H1 (cell line): Measurements from ENCODE around the gene SCCPDH. TPM values are rescaled to one million over a fixed set of nuclear protein-coding genes. Genes with fewer than 3 reads are reported as not detected.

Source experiments
- CTCF ChIA-PET: fragments of 300-600 bp; sonication (Branson Sonifier 250); formaldehyde crosslinking; loops from one replicate; lab custom pipeline; 2021; ENCODE audit not compliant: partially characterized antibody; lab: Charles Lee
- POLR2A ChIA-PET: fragments of 300-600 bp; sonication (Branson Sonifier 250); formaldehyde crosslinking; loops from one replicate; lab custom pipeline; 2021; ENCODE audit warnings: inconsistent platforms; ENCODE audit not compliant: partially characterized antibody; lab: Charles Lee
- DNase-seq, 2 experiments: peaks; one replicate each; pipeline versions ENCODE4 v3.0.0 to v3.0.0-alpha.2; 2010 to 2022; ENCODE audit warnings: low spot score in 2 of 2, low read depth in 1 of 2, mixed read lengths in 1 of 2
- FAIRE-seq: peaks from 2 replicates; lab custom pipeline; 2011; peaks lifted over from hg19 to GRCh38; lab: Jason Lieb, UNC
- H2AFZ ChIP-seq: 2 replicates; pipeline ENCODE4 v1.8.1; 2012; ENCODE audit warnings: low read length, inconsistent platforms
- H2AK5ac ChIP-seq: 2 replicates; pipeline ENCODE4 v1.6.1; 2013; ENCODE audit warnings: low read depth, low read length
- H2BK120ac ChIP-seq: replicated peaks from 2 replicates; pipeline ENCODE3; 2013; ENCODE audit warnings: low read depth, low read length, inconsistent platforms
- H2BK12ac ChIP-seq: 2 replicates; pipeline ENCODE4 v1.6.1; 2013; ENCODE audit warnings: low read depth, low read length
- H2BK15ac ChIP-seq: 2 replicates; pipeline ENCODE4 v1.6.1; 2013; ENCODE audit warnings: low read length
- H2BK20ac ChIP-seq: 2 replicates; pipeline ENCODE4 v1.6.1; 2013; ENCODE audit warnings: low read length
- H2BK5ac ChIP-seq: 2 replicates; pipeline ENCODE4 v1.6.1; 2013; ENCODE audit warnings: low read depth, low read length
- H3K14ac ChIP-seq: 2 replicates; pipeline ENCODE4 v1.6.1; 2013; ENCODE audit warnings: inconsistent platforms; ENCODE audit not compliant: insufficient read length
- H3K18ac ChIP-seq: 2 replicates; pipeline ENCODE4 v1.6.1; 2013; ENCODE audit warnings: low read length; ENCODE audit errors: extremely low read depth
- H3K23ac ChIP-seq: 2 replicates; pipeline ENCODE4 v1.6.1; 2013; ENCODE audit warnings: inconsistent platforms; ENCODE audit not compliant: insufficient read length
- H3K23me2 ChIP-seq: 2 replicates; pipeline ENCODE4 v1.6.1; 2013; ENCODE audit warnings: low read depth, low read length
- H3K27ac ChIP-seq: 2 replicates; pipeline ENCODE4 v1.6.1; 2011; ENCODE audit warnings: low read depth, low read length, inconsistent platforms
- H3K27me3 ChIP-seq, 4 experiments: replicated peaks in 1 of 4; 1 replicate in 1 of 4; 2 replicates in 3 of 4; pipeline versions ENCODE4 v1.6.1 to v1.8.1; 2011 to 2013; ENCODE audit warnings: low read length in 3 of 4, mild to moderate bottlenecking in 3 of 4, inconsistent platforms in 2 of 4, mixed read lengths in 2 of 4, moderate library complexity in 1 of 4; ENCODE audit not compliant: control insufficient read depth in 3 of 4, insufficient read depth in 3 of 4; ENCODE audit errors: extremely low read depth in 1 of 4
- H3K36me3 ChIP-seq, 4 experiments: 2 replicates each; pipeline versions ENCODE4 v1.6.1 to v1.8.1; 2011 to 2013; ENCODE audit warnings: mild to moderate bottlenecking in 4 of 4, low read length in 3 of 4, moderate library complexity in 2 of 4, control low read depth in 1 of 4, inconsistent platforms in 1 of 4; ENCODE audit not compliant: insufficient read depth in 4 of 4, control insufficient read depth in 2 of 4
- H3K4ac ChIP-seq: replicated peaks from 2 replicates; pipeline ENCODE3; 2013; ENCODE audit warnings: low read length, low read depth, mixed read lengths, inconsistent platforms; ENCODE audit not compliant: insufficient read length
- H3K4me1 ChIP-seq, 4 experiments: replicated peaks in 1 of 4; 1 replicate in 1 of 4; 2 replicates in 3 of 4; pipeline versions ENCODE4 v1.6.1 to v1.8.1; 2011 to 2013; ENCODE audit warnings: low read length in 3 of 4, inconsistent platforms in 2 of 4, mixed read lengths in 1 of 4; ENCODE audit not compliant: insufficient read depth in 4 of 4, control insufficient read depth in 3 of 4
- H3K4me2 ChIP-seq, 2 experiments: 2 replicates each; pipeline versions ENCODE4 v1.6.1 to v1.8.1; 2011 to 2013; ENCODE audit warnings: low read depth in 2 of 2, low read length in 2 of 2, control low read depth in 1 of 2, inconsistent platforms in 1 of 2, mild to moderate bottlenecking in 1 of 2; ENCODE audit not compliant: insufficient read depth in 1 of 2
- H3K4me3 ChIP-seq, 4 experiments: fragments of 200-600, 300-600 bp in 1 of 4; sonication (generic), shearing (Covaris generic), sonication (Bioruptor Twin) in 1 of 4; 2 replicates each; pipeline versions ENCODE4 v1.5.1 to v1.8.1; 2011 to 2016; ENCODE audit warnings: low read length in 4 of 4, low read depth in 3 of 4, control low read depth in 2 of 4, inconsistent platforms in 2 of 4, mild to moderate bottlenecking in 2 of 4, mixed read lengths in 1 of 4, moderate library complexity in 1 of 4; ENCODE audit not compliant: insufficient read depth in 2 of 4; ENCODE audit errors: extremely low read depth in 1 of 4
- H3K56ac ChIP-seq: replicated peaks from 2 replicates; pipeline ENCODE3; 2013; ENCODE audit warnings: low read depth, mild to moderate bottlenecking, mixed read lengths, low read length, inconsistent platforms; ENCODE audit not compliant: insufficient read length
- H3K79me1 ChIP-seq: 2 replicates; pipeline ENCODE4 v1.6.1; 2013; ENCODE audit warnings: low read depth, low read length, control low read depth
- H3K79me2 ChIP-seq, 2 experiments: 2 replicates each; pipeline versions ENCODE4 v1.6.1 to v1.8.1; 2012 to 2013; ENCODE audit warnings: low read length in 2 of 2, mild to moderate bottlenecking in 2 of 2, inconsistent platforms in 1 of 2; ENCODE audit not compliant: insufficient read depth in 2 of 2, control insufficient read depth in 1 of 2
- H3K9ac ChIP-seq, 4 experiments: replicated peaks in 1 of 4; 1 replicate in 1 of 4; 2 replicates in 3 of 4; pipeline versions ENCODE4 v1.6.1 to v1.8.1; 2011 to 2013; ENCODE audit warnings: low read depth in 3 of 4, low read length in 3 of 4, control low read depth in 2 of 4, mild to moderate bottlenecking in 2 of 4, moderate library complexity in 2 of 4, inconsistent platforms in 1 of 4; ENCODE audit errors: extremely low read depth in 1 of 4
- H3K9me3 ChIP-seq, 2 experiments: 2 replicates each; pipeline versions ENCODE4 v1.6.1 to v1.8.1; 2012 to 2013; ENCODE audit warnings: mild to moderate bottlenecking in 2 of 2, moderate library complexity in 2 of 2, control low read depth in 1 of 2, inconsistent platforms in 1 of 2, low read depth in 1 of 2, low read length in 1 of 2, mixed read lengths in 1 of 2; ENCODE audit not compliant: insufficient read depth in 2 of 2
- H4K20me1 ChIP-seq, 2 experiments: replicated peaks in 1 of 2; 2 replicates each; pipeline versions ENCODE3 to v1.8.1; 2011 to 2013; ENCODE audit warnings: inconsistent platforms in 2 of 2, low read length in 2 of 2, mild to moderate bottlenecking in 1 of 2; ENCODE audit not compliant: insufficient read depth in 2 of 2, control insufficient read depth in 1 of 2
- H4K5ac ChIP-seq: 2 replicates; pipeline ENCODE4 v1.6.1; 2013; ENCODE audit warnings: low read length, low read depth, mixed read lengths, inconsistent platforms; ENCODE audit not compliant: insufficient read length
- H4K8ac ChIP-seq: 2 replicates; pipeline ENCODE4 v1.8.0; 2013; ENCODE audit warnings: mild to moderate bottlenecking, moderate library complexity, low read length, inconsistent platforms; ENCODE audit not compliant: insufficient read depth; ENCODE audit errors: extremely low read depth
- H4K91ac ChIP-seq: replicated peaks from 2 replicates; pipeline ENCODE3; 2013; ENCODE audit warnings: low read length, mixed read lengths, inconsistent platforms; ENCODE audit not compliant: insufficient read length
- CREB1 ChIP-seq: IDR thresholded peaks from 2 replicates; pipeline ENCODE4 v1.6.1; 2012; ENCODE audit warnings: inconsistent platforms
- CTBP2 ChIP-seq: IDR thresholded peaks from 2 replicates; pipeline ENCODE4 v1.7.0; 2011; ENCODE audit warnings: borderline replicate concordance, mild to moderate bottlenecking, moderate library complexity, mixed read lengths, low read length; ENCODE audit not compliant: insufficient read depth, insufficient read length
- EGR1 ChIP-seq: IDR thresholded peaks from 2 replicates; pipeline ENCODE4 v1.6.1; 2011; ENCODE audit warnings: low read depth, low read length, borderline replicate concordance
- GABPA ChIP-seq: IDR thresholded peaks from 2 replicates; pipeline ENCODE4 v1.6.1; 2011; ENCODE audit warnings: mild to moderate bottlenecking, low read length, moderate library complexity, borderline replicate concordance; ENCODE audit not compliant: insufficient read depth
- PHF8 ChIP-seq: fragments of 200-600 bp; sonication (generic); conservative IDR thresholded peaks from 2 replicates; pipeline ENCODE4 v1.7.1; 2012; ENCODE audit warnings: low read depth, mild to moderate bottlenecking, inconsistent platforms, low read length, moderate library complexity
- RXRA ChIP-seq: IDR thresholded peaks from 2 replicates; pipeline ENCODE4 v1.6.1; 2011; ENCODE audit warnings: low read depth, mild to moderate bottlenecking, low read length, moderate library complexity; ENCODE audit not compliant: insufficient read depth
- SP4 ChIP-seq: IDR thresholded peaks from 2 replicates; pipeline ENCODE4 v1.6.1; 2012; ENCODE audit warnings: low read length, inconsistent platforms
- SUZ12 ChIP-seq: fragments of 200-600 bp; sonication (generic); IDR thresholded peaks from 2 replicates; pipeline ENCODE4 v1.6.1; 2012; ENCODE audit warnings: mild to moderate bottlenecking, inconsistent platforms, low read length, moderate library complexity, mixed read lengths
- TCF12 ChIP-seq: IDR thresholded peaks from 2 replicates; pipeline ENCODE4 v1.6.1; 2011; ENCODE audit warnings: low read depth, mild to moderate bottlenecking, low read length
- WGBS, 2 experiments: shearing (Covaris generic) in 1 of 2; methylation state at CpG; one replicate each; pipeline versions ENCODE4 v1.1.6 to v1.1.7; 2013 to 2015; ENCODE audit warnings: low lambda C conversion rate in 2 of 2, mixed read lengths in 2 of 2, inconsistent platforms in 1 of 2, low coverage in 1 of 2, missing lambda C conversion rate in 1 of 2; ENCODE audit not compliant: insufficient replicate concordance in 2 of 2, insufficient coverage in 1 of 2, insufficient read length in 1 of 2; ENCODE audit errors: extremely low coverage in 1 of 2, missing lambda C conversion rate in 1 of 2; 5-methylcytosine and 5-hydroxymethylcytosine counted together
- polyA plus RNA-seq, 7 experiments: library from polyadenylated mRNA; depleted of rRNA in 3 of 7; stranded (reverse) in 5 of 7; unstranded in 2 of 7; fragments of >200 nt in 5 of 7; fragments of 200-250 nt in 2 of 7; gene quantifications; 1 replicate in 5 of 7; 2 replicates in 1 of 7; 4 replicates in 1 of 7; pipeline versions ENCODE4 v1.2.1 to v1.2.3, GENCODE V29; 2011 to 2013; ENCODE audit warnings: missing spikeins in 2 of 7, mixed read lengths in 2 of 7
- total RNA-seq: library from RNA; stranded (reverse); fragmentation: NEBNext Ultra II Directional; extraction: Animal tissue kit (Norgen Biotek cat#: 25700); gene quantifications from 2 replicates; pipeline ENCODE4 v1.2.1, GENCODE V29; 2021

The SCCPDH gene
- total and polyA plus RNA-seq, 2 of the 8 experiments (the other 6 are each of a cell fraction or from before 2014, with no cell fraction given) = 9.5 to 17.0 TPM

DNA sequence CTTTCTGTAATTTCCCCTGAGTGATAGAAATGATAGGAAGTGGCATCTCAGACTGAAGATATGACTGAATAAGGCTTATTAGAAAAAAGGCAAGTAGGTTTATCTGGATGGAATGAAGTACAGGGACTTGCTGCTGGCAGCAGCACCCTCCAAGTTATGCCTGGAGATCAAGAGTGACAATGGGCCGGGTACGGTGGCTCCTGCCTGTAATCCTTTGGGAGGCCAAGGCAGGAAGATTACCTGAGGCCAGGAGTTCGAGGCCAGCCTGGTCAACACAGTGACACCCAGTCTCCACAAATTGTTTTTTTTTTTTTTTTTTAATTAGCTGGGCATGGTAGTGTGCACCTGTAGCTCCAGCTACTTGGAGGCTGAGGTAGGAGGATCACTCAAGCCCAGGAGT is 87.8 kb downstream of the SCCPDH start:
- H2AFZ ChIP-seq = no peak overlapping the region
- no peaks in the 10 kb centered on the region for H4K20me1 ChIP-seq
- ChIA-PET CTCF (interaction anchor here (1.0 to 1.1 kb wide), 2 partner anchors 18 to 116 kb away, joined by 3 read pairs; no protein-coding TSS in a partner anchor), POLR2A (interaction anchor here (1.2 kb wide), 1 partner anchor 9 kb away, joined by 4 read pairs; no protein-coding TSS in a partner anchor)
- FAIRE-seq = no peak
- H4K5ac ChIP-seq = no peak overlapping the region
- no peaks in the 10 kb centered on the region for H3K36me3 ChIP-seq
- no peak for DNase-seq
- H2BK12ac ChIP-seq = peak overlapping the region; percentile 86; the same call in 1 of the 2 replicates
- no peak overlapping the region; the same call in 1 of the 2 replicates for H2BK20ac ChIP-seq
- no peak overlapping the region for H2BK120ac ChIP-seq
- no peaks in the 10 kb centered on the region for H3K27me3 ChIP-seq
- H2AK5ac ChIP-seq = peak overlapping the region; percentile 46; the same call in 1 of the 2 replicates
- H3K79me1 ChIP-seq = no peaks in the 10 kb centered on the region
- H3K18ac ChIP-seq = peak overlapping the region; percentile 51; the same call in 1 of the 2 replicates
- H3K14ac ChIP-seq = no peak overlapping the region
- no peaks in the 10 kb centered on the region; the same call in 1 of the 2 replicates for H3K23me2 ChIP-seq
- TF ChIP-seq SP4 (no peak), GABPA (no peak), TCF12 (no peak), PHF8 (no peak), RXRA (no peak), CTBP2 (no peak), CREB1 (no peak), SUZ12 (no peak), EGR1 (no peak)
- H3K79me2 ChIP-seq = no peaks in the 10 kb centered on the region
- no peak overlapping the region for H3K4ac ChIP-seq
- H3K23ac ChIP-seq = no peak overlapping the region
- H3K27ac ChIP-seq = no peak overlapping the region
- 95% methylated on average over 3 of the region's 3 CpGs; no CpG with 5 or more reads in 1 of the 2 experiments for WGBS, 2 experiments
- no peak overlapping the region for H3K9ac ChIP-seq
- no peaks in the 10 kb centered on the region for H3K9me3 ChIP-seq
- no peak overlapping the region for H3K4me2 ChIP-seq
- H2BK15ac ChIP-seq = no peak overlapping the region
- H4K8ac ChIP-seq = no peak overlapping the region
- peaks cover 4 to 10% (median 7%) of the 10 kb centered on the region in 4 experiments for H3K4me1 ChIP-seq
- peak overlapping the region; percentile 85; the same call in 1 of the 2 replicates for H2BK5ac ChIP-seq
- no peak overlapping the region for H3K4me3 ChIP-seq
- H4K91ac ChIP-seq = peak overlapping the region; percentile 29
- H3K56ac ChIP-seq = no peak overlapping the region
